Right lobe of liver (tissue), 6 donors: ENCODE data around the gene PAAF1. TPM values are rescaled to one million over a fixed set of nuclear protein-coding genes. Genes with fewer than 3 reads are reported as not detected.

Experiments used
- ATAC-seq, 4 donors: fragments of 200-7000 bp; cut with Tn5 transposase; one replicate each; pipeline ENCODE4 v1.9.1; 2020; ENCODE audit warnings: mild to moderate bottlenecking in 4 of 4, moderate library complexity in 4 of 4
- DNase-seq, 3 donors: peaks; one replicate each; pipeline ENCODE4 v3.0.0-alpha.2; 2020
- H3K27ac ChIP-seq, 3 donors: fragments of 200-600 bp; one replicate each; pipeline ENCODE4 v1.8.0; 2022
- H3K27me3 ChIP-seq, 2 donors: fragments of 200-600 bp; one replicate each; pipeline ENCODE4 v1.8.0; 2022
- H3K36me3 ChIP-seq, 4 donors: fragments of 200-600 bp; sonication (generic) in 1 of 4; one replicate each; pipeline versions ENCODE4 v1.5.1 to v1.8.0; 2017 to 2022; ENCODE audit warnings: control low read depth in 1 of 4
- H3K4me1 ChIP-seq, 4 donors: fragments of 200-600 bp; sonication (generic) in 1 of 4; one replicate each; pipeline versions ENCODE4 v1.5.1 to v1.8.0; 2017 to 2022; ENCODE audit warnings: control low read depth in 1 of 4
- H3K4me3 ChIP-seq, 3 donors: fragments of 200-600 bp; one replicate each; pipeline ENCODE4 v1.8.0; 2022
- H3K9me3 ChIP-seq, 4 donors: fragments of 200-600 bp; sonication (generic) in 1 of 4; one replicate each; pipeline versions ENCODE4 v1.5.1 to v1.8.0; 2017 to 2022; ENCODE audit warnings: control low read depth in 1 of 4
- CTCF ChIP-seq, 4 donors: fragments of 200-600 bp in 3 of 4; fragments of 450-650 bp in 1 of 4; IDR thresholded peaks; one replicate each; pipeline versions ENCODE4 v1.5.1 to v1.8.0; 2016 to 2022; ENCODE audit warnings: antibody characterized with exemption in 4 of 4, mild to moderate bottlenecking in 2 of 4
- POLR2A ChIP-seq: fragments of 450-650 bp; IDR thresholded peaks from one replicate; pipeline ENCODE4 v1.6.1; 2017; ENCODE audit warnings: antibody characterized with exemption, mild to moderate bottlenecking
- WGBS: methylation state at CpG from one replicate; pipeline ENCODE4 v1.1.6; 2018; ENCODE audit warnings: low coverage, low lambda C conversion rate; ENCODE audit not compliant: insufficient coverage; ENCODE audit errors: missing lambda C conversion rate; 5-methylcytosine and 5-hydroxymethylcytosine counted together
- intact Hi-C, 2 donors: fragments of 100-400 bp; cut with DNase I; formaldehyde crosslinking; loops; one replicate each; pipeline versions ENCODE4 v1.11.2 to v1.14.1; 2022
- total RNA-seq, 6 experiments: library from RNA; depleted of rRNA in 2 of 6; stranded (reverse); fragments of >200 nt in 2 of 6; fragmentation: NEBNext Ultra II Directional in 3 of 6; extraction: Animal tissue kit (Norgen Biotek cat#: 25700) in 3 of 6; gene quantifications; one replicate each; pipeline versions ENCODE4 v1.1.0 to v1.2.4, GENCODE V29; 2016 to 2023
- donor health status: DM: no; HTN: yes; CAD: no.
- donor health status: DM: no; HTN: no; CAD: no.
- donor health status: DM: no; HTN: no; CAD: no.
- donor health status: DM: no; HTN: yes; CAD: no.
- donor health status: DM: no; HTN: yes; CAD: no.

The PAAF1 gene
- total RNA-seq, 6 experiments from 2014 or later, result 7.4 to 15.4 (median 9.1) TPM

- WGBS, result 100% methylated on average over 6 of the region's 9 CpGs
- H3K4me3 ChIP-seq, result no peak overlapping the region
- H3K4me1 ChIP-seq, result no peaks in the 10 kb centered on the region
- intact Hi-C loops, result no loop called here
- no peaks in the 10 kb centered on the region for H3K27me3 ChIP-seq
- no peaks in the 10 kb centered on the region for H3K9me3 ChIP-seq
- no peak for DNase-seq
- ATAC-seq, result no peak
- no peak for TF ChIP-seq CTCF (IDR thresholded peaks at IDR 0.05)
- no peak for TF ChIP-seq POLR2A
- H3K36me3 ChIP-seq, result no peaks in the 10 kb centered on the region
- H3K27ac ChIP-seq, result no peak overlapping the region
These were observed 64.2 kb downstream of the PAAF1 start for GRCh38 chr11:73940801-73941570.

- 67% methylated on average over 1 of the region's 1 CpG for WGBS
- H3K27me3 ChIP-seq, result no peaks in the 10 kb centered on the region
- no peaks in the 10 kb centered on the region for H3K4me1 ChIP-seq
- H3K27ac ChIP-seq, result no peak overlapping the region
- DNase-seq (no peak), ATAC-seq (no peak)
- no peaks in the 10 kb centered on the region for H3K9me3 ChIP-seq
- TF ChIP-seq CTCF (IDR thresholded peaks at IDR 0.05), result no peak
- TF ChIP-seq POLR2A, result no peak
- no peak overlapping the region for H3K4me3 ChIP-seq
- intact Hi-C loops, result no loop called here
- H3K36me3 ChIP-seq, result no peaks in the 10 kb centered on the region
These were observed 65.2 kb downstream of the PAAF1 start for GRCh38 chr11:73942010-73942409.

GRCh38 chr11:73944085-73944484 lies 67.3 kb downstream of the PAAF1 start:
- H3K9me3 ChIP-seq, result no peaks in the 10 kb centered on the region
- H3K4me1 ChIP-seq, result no peaks in the 10 kb centered on the region
- no peak overlapping the region for H3K27ac ChIP-seq
- DNase-seq (no peak), ATAC-seq (no peak)
- WGBS, result 69% methylated on average over 6 of the region's 6 CpGs
- no peak for TF ChIP-seq CTCF (IDR thresholded peaks at IDR 0.05)
- TF ChIP-seq POLR2A, result no peak
- no peak overlapping the region for H3K4me3 ChIP-seq
- H3K27me3 ChIP-seq, result no peaks in the 10 kb centered on the region
- intact Hi-C loops, result no loop called here
- no peaks in the 10 kb centered on the region for H3K36me3 ChIP-seq

GRCh38 chr11:73944901-73945300 lies 68.1 kb downstream of the PAAF1 start:
- intact Hi-C loops, result no loop called here
- Histone ChIP-seq H3K9me3 (no peaks in the 10 kb centered on the region), H3K4me1 (no peaks in the 10 kb centered on the region), H3K27ac (no peak overlapping the region), H3K4me3 (no peak overlapping the region), H3K27me3 (no peaks in the 10 kb centered on the region), H3K36me3 (no peaks in the 10 kb centered on the region)
- no peak for DNase-seq
- TF ChIP-seq POLR2A (no peak), CTCF (IDR thresholded peaks at IDR 0.05) (no peak)
- WGBS, result 84% methylated on average over 8 of the region's 10 CpGs
- ATAC-seq, result no peak
